Activated CD8-positive, alpha-beta memory T cell treated with anti-CD3 and anti-CD28 coated beads, Interleukin-2, amount 50 U/mL, for 1 hour (primary cell): ENCODE results near the gene MAB21L4.
"Not testable (repeated sequence)": the region's sequence is repeated elsewhere in the genome, so short reads cannot be mapped to it uniquely, and the experiment has no call there.

Source experiments
- DNase-seq: peaks from one replicate; pipeline ENCODE4 v3.0.0-alpha.2; 2020; ENCODE audit errors: extremely low read depth

Gene MAB21L4

DNA sequence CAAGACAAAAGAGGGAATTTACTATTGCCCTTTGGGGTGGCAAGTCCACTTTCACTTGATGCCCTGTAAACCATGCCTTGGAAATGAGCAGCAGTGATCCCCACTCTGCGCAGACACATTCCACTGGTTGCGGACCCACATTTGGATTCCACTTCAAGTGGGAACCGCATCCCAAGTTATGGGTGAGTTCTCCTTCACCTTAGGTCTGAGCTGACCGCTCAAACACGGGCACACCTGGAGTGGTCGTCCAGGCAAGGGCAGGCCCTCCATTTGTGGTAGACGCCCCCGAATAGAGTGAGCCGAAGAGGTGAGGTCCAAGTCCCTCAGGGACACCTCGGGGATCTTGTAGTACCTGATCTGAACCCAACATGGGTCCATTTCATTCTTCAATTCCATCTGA, 37.1 kb downstream of the MAB21L4 start:
- no peak for DNase-seq

DNA sequence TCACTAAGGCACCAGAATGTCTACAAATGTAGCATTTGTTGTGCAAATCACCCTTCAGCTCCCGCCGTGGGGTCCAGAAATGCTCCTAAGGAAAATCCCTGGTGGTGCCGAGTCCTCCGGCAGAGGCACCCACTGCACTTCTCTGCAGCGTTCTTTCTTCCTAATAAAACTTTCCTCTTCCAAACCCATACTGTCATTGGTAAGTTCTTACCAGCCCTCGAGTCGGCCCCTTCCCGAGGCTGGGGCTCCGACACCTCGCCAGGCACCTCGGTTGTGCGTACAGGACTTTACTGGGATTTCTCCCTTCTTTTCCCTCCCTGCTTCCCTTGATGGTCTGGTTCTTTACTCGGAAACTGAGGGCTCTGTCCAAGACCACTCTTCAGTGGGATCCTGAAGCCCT, 37.6 kb downstream of the MAB21L4 start:
- DNase-seq, result no peak

DNA sequence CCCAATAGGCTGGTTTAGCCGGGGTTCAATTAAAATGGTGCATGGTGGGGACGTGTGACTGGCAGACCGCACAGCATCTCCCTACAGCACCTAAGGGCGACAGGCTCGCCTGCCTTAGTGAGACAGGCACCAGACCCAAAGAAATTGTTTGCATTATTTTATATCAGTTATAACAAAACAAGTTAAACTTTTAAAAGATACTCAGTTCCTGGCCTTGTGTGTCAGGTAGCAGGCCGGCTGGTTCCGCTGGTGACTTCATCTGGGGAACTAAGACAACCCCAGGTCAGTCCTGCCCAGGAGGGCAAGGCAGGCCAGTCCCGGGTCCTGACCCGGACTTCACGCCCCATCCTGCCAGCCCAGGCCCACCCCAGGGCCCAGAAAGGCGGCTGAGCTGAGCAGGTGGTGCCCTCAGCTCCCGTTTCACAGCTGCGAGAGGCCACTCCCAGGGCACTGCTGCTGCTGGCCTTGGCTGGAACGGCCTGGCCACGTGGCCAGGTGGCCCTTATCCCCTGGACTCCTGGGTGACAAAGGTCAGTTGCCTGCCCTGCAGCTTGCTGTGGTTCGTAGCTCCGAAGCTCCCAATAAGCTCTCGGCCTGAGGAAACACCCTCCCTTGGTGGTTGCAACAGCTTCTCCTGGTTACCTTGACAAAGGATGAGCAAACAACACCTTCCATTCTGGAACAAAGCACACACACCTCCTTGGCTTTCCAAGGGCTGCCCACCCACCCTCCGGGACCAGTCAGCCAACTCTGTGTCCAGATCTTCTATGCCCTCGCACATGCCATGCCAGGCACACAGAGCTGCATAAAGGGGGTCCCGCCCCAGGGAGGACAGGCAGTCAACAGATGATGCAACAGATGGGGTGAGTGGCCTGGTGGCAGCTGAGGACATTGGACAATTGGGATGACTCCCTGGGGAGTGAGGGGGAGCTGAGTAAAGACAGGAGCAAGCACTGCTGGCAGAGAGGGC, 38.6 kb downstream of the MAB21L4 start:
- DNase-seq, result no peak

DNA sequence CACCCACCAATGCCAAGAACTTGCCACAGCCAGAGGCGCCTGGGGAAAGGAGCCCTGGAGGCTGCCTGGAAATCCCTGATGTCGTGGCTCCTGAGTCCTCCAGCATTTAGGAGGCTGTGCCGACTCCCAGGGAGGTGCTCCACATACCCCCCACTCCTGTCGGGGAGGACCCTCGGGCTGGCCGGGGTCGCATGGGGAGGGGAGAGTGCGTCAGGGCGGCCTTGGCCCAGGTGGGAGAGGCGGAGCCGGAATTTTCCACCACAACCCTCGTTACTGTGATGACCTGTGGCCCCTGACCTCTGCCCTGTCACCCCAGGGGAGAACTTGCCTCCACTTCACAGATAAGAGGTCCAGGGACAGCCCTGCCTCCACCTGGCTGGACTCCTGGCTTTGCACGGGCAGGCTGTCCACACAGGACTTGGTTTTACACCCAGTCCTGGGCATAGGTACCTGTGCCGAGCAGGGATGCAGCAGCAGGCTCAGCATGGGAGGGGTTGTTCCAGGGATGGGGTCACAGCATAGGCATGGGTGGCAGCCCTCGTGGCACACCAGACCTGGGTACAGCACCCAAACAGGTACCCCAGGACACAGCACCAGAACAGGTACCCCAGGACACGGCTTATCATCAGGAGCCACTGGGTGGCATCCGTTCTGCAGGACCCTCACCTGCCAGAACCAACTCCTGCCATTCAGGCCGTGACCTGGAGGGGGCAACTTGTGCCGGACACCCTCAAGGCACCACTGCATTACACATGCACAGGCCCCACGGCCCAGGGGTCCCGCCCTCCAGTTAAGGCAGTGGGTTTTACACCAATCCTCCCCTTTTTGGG, 39.6 kb downstream of the MAB21L4 start:
- DNase-seq, result no peak

GRCh38 chr2:240855670-240856069, 40.3 kb downstream of the MAB21L4 start:
- no peak for DNase-seq

- no peak for DNase-seq
Observed at GRCh38 chr2:240852671-240853314, 43.2 kb downstream of the MAB21L4 start.

GRCh38 chr2:240851078-240851991, 44.6 kb downstream of the MAB21L4 start:
- DNase-seq, result peak; percentile 55

GRCh38 chr2:240850756-240851077, 45.2 kb downstream of the MAB21L4 start:
- DNase-seq, result no peak

DNA sequence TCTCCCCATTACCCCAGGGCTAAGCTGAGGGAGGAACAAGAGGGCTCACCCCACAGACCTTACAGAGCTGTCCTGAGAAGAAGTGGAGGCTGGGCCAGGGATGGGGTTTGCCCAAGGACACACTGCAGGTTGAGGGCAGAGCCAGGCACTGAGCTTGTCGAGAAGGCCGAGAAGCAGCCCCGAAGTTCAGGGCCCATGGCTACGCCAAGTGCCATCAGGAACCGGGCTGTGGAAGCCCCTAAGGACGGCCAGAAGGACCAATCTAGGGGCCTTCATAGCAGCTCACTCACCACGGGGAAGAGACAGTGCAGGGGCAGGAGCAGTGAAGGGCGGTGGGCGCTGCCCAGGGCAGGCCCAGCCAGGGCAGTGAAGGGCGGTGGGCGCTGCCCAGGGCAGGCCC, 45.9 kb downstream of the MAB21L4 start:
- DNase-seq, result no peak

- DNase-seq, result no peak
Observed at GRCh38 chr2:240848900-240849680, 46.9 kb downstream of the MAB21L4 start.

DNA sequence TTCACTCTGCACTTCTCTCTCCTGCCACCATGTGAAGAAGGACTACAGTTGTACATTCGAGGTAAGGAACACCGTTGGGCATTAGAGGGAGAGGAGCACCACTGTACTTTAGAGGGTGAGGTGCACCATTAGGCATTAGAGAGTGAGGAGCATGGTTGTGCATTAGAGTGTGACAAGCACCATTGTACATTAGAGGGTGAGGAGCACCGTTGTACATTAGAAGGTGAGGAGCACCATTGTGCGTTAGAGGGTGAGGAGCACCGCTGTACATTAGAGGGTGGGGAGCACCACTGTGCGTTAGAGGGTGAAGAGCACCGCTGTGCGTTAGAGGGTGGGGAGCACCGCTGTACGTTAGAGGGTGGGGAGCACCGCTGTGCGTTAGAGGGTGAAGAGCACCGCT, 48.1 kb downstream of the MAB21L4 start:
- DNase-seq, result no peak

GRCh38 chr2:240846873-240847595, 48.9 kb downstream of the MAB21L4 start:
- no peak for DNase-seq

- not testable (repeated sequence) for DNase-seq
Observed at GRCh38 chr2:240846309-240846708, 49.6 kb downstream of the MAB21L4 start.

DNA sequence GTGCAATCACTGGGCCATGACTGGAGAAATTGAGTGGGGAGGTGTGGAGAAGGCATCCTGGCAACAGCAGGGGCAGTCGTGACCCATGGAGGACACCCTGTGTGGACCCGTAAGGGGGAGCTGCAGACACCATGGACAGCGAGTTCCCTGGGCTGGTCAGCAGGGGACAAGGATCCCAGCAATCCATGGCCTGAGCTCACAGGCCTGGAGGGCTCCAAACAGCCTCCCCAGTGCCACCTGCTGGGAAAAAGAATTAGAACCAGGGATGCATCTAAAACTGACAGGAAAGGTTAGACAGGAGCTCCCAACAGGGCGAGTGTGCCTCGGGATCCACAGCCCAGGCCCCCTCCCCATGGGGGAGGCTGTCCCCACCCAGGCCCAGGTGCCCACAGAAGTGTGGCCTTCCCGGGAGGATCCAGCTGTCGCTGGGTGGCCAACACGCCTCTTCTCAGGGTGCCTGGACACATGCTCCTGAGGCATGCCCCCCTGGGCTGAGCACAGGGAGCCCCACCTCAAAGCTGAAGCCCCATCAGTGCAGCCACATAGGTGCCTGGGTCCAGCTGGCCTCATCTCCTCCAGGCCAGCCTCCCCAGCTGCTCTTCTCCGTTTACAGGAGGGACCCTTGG, 55.4 kb downstream of the MAB21L4 start:
- DNase-seq, result no peak

GRCh38 chr2:240839152-240840143, 56.5 kb downstream of the MAB21L4 start:
- no peak for DNase-seq

GRCh38 chr2:240837621-240838020, 58.3 kb downstream of the MAB21L4 start:
- no peak for DNase-seq

- no peak for DNase-seq
Observed at GRCh38 chr2:240836781-240837467, 59.0 kb downstream of the MAB21L4 start.
